Measurements from ENCODE around the gene PRKN. TPM values are rescaled to one million over a fixed set of nuclear protein-coding genes. Genes with fewer than 3 reads are reported as not detected.

Gene PRKN
- total RNA-seq, 1 donor from 2014 or later: 1.3 TPM

- no peak for DNase-seq (ENCODE audit: low read depth)
- H3K4me1 Mint-ChIP-seq (ENCODE audit: low read depth, unreplicated experiment): peaks cover 7% of the 10 kb centered on the region
- H3K9me3 Mint-ChIP-seq (ENCODE audit: unreplicated experiment): no peaks in the 10 kb centered on the region
- no peak overlapping the region for H3K9ac ChIP-seq (ENCODE audit: low read length)
- H3K27me3 Mint-ChIP-seq (ENCODE audit: low read depth, unreplicated experiment): peaks cover 3% of the 10 kb centered on the region
- no peaks in the 10 kb centered on the region for H3K9me3 ChIP-seq (ENCODE audit: insufficient read depth, low read depth, low read length)
- peaks cover 17% of the 10 kb centered on the region for H3K4me1 ChIP-seq (ENCODE audit: insufficient read depth, low read length)
- no peaks in the 10 kb centered on the region for H3K36me3 Mint-ChIP-seq (ENCODE audit: low read depth, unreplicated experiment)
- TF ChIP-seq CTCF (IDR thresholded peaks at IDR 0.05; ENCODE audit: insufficient read depth, low read depth, low read length): no peak
- no peak for TF ChIP-seq EZH2 (IDR thresholded peaks at IDR 0.05; ENCODE audit: insufficient read depth, low read length)
- no peak overlapping the region for H3K27ac ChIP-seq (ENCODE audit: low read depth, low read length)
- no peaks in the 10 kb centered on the region for H3K36me3 ChIP-seq (ENCODE audit: insufficient read depth, low read length)
- H4K20me1 ChIP-seq (ENCODE audit: insufficient read depth, low read length): no peaks in the 10 kb centered on the region
- no peaks in the 10 kb centered on the region for H3K79me2 ChIP-seq (ENCODE audit: insufficient read depth, low read length)
- H3K4me2 ChIP-seq (ENCODE audit: low read length): no peak overlapping the region
- H3K4me3 Mint-ChIP-seq (ENCODE audit: unreplicated experiment): no peak overlapping the region
- no peaks in the 10 kb centered on the region for H3K27me3 ChIP-seq (ENCODE audit: insufficient read depth, low read length)
- no peak overlapping the region for H3K4me3 ChIP-seq (ENCODE audit: insufficient read depth, low read depth, low read length)
- H2AFZ ChIP-seq (ENCODE audit: low read depth, low read length): no peak overlapping the region
- FAIRE-seq: no peak
- no peak overlapping the region for H3K27ac Mint-ChIP-seq (ENCODE audit: unreplicated experiment)
These were observed 1281.2 kb downstream of the PRKN start for GRCh38 chr6:161446296-161446925.

GRCh38 chr6:161445021-161445799 lies 1282.4 kb downstream of the PRKN start:
- DNase-seq (ENCODE audit: low read depth): peak; percentile 67
- Mint-ChIP-seq H3K36me3 (ENCODE audit: low read depth, unreplicated experiment) (no peaks in the 10 kb centered on the region), H3K27ac (ENCODE audit: unreplicated experiment) (no peak overlapping the region)

More at GRCh38 chr6:161445021-161445799, 1282.4 kb downstream of the PRKN start:
- peaks cover 17% of the 10 kb centered on the region for H3K4me1 ChIP-seq (ENCODE audit: insufficient read depth, low read length)
- no peak for FAIRE-seq
- peak overlapping the region; percentile 67 for H3K27ac ChIP-seq (ENCODE audit: low read depth, low read length)
- no peak overlapping the region for H3K4me3 Mint-ChIP-seq (ENCODE audit: unreplicated experiment)
- H3K79me2 ChIP-seq (ENCODE audit: insufficient read depth, low read length): no peaks in the 10 kb centered on the region
- H3K4me2 ChIP-seq (ENCODE audit: low read length): peak overlapping the region; percentile 69
- H2AFZ ChIP-seq (ENCODE audit: low read depth, low read length): peak overlapping the region; percentile 61
- H3K27me3 Mint-ChIP-seq (ENCODE audit: low read depth, unreplicated experiment): peaks cover 4% of the 10 kb centered on the region
- H4K20me1 ChIP-seq (ENCODE audit: insufficient read depth, low read length): no peaks in the 10 kb centered on the region
- H3K9ac ChIP-seq (ENCODE audit: low read length): peak overlapping the region; percentile 54
- no peaks in the 10 kb centered on the region for H3K27me3 ChIP-seq (ENCODE audit: insufficient read depth, low read length)
- peaks cover 4% of the 10 kb centered on the region for H3K9me3 Mint-ChIP-seq (ENCODE audit: unreplicated experiment)
- H3K9me3 ChIP-seq (ENCODE audit: insufficient read depth, low read depth, low read length): no peaks in the 10 kb centered on the region
- H3K4me1 Mint-ChIP-seq (ENCODE audit: low read depth, unreplicated experiment): peaks cover 7% of the 10 kb centered on the region
- TF ChIP-seq EZH2 (IDR thresholded peaks at IDR 0.05; ENCODE audit: insufficient read depth, low read length) (no peak), CTCF (IDR thresholded peaks at IDR 0.05; ENCODE audit: insufficient read depth, low read depth, low read length) (no peak)
- H3K4me3 ChIP-seq (ENCODE audit: insufficient read depth, low read depth, low read length): no peak overlapping the region
- H3K36me3 ChIP-seq (ENCODE audit: insufficient read depth, low read length): no peaks in the 10 kb centered on the region
